ENCODE results near the gene CHPF2.

DNA sequence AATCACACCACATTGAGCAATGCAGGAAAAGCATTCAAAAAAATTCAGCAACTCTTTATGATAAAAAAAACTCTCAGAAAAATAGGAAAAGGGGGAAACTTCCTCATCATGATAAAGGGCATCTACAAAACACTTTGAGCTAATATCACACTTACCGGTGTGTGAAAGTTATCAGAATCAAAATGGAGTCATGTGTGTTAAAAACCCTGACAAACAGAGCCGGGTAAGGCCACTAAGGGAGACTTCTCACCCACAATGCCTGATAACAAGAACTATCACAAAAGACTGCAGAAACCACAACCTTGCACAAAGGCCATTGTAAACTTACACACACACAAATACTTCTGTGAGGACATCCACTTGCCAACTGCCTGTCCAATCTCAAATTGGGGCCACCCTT is 51.0 kb downstream of the CHPF2 start:
- TF ChIP-seq ZBTB8A (CRISPR knock-in tag; IDR thresholded peaks at IDR 0.05; ENCODE audit: borderline replicate concordance, low read depth) = no peak
- TF ChIP-seq SMAD3 (CRISPR knock-in tag; IDR thresholded peaks at IDR 0.05) = no peak
- TF ChIP-seq FOXA3 (CRISPR knock-in tag; IDR thresholded peaks at IDR 0.05) = no peak
- TF ChIP-seq, protein P1, sequence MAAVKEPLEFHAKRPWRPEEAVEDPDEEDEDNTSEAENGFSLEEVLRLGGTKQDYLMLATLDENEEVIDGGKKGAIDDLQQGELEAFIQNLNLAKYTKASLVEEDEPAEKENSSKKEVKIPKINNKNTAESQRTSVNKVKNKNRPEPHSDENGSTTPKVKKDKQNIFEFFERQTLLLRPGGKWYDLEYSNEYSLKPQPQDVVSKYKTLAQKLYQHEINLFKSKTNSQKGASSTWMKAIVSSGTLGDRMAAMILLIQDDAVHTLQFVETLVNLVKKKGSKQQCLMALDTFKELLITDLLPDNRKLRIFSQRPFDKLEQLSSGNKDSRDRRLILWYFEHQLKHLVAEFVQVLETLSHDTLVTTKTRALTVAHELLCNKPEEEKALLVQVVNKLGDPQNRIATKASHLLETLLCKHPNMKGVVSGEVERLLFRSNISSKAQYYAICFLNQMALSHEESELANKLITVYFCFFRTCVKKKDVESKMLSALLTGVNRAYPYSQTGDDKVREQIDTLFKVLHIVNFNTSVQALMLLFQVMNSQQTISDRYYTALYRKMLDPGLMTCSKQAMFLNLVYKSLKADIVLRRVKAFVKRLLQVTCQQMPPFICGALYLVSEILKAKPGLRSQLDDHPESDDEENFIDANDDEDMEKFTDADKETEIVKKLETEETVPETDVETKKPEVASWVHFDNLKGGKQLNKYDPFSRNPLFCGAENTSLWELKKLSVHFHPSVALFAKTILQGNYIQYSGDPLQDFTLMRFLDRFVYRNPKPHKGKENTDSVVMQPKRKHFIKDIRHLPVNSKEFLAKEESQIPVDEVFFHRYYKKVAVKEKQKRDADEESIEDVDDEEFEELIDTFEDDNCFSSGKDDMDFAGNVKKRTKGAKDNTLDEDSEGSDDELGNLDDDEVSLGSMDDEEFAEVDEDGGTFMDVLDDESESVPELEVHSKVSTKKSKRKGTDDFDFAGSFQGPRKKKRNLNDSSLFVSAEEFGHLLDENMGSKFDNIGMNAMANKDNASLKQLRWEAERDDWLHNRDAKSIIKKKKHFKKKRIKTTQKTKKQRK (IDR thresholded peaks at IDR 0.05; ENCODE audit: low read length) = no peak
- no peak for TF ChIP-seq SSRP1 (CRISPR knock-in tag; IDR thresholded peaks at IDR 0.05)
- TF ChIP-seq, protein P2, sequence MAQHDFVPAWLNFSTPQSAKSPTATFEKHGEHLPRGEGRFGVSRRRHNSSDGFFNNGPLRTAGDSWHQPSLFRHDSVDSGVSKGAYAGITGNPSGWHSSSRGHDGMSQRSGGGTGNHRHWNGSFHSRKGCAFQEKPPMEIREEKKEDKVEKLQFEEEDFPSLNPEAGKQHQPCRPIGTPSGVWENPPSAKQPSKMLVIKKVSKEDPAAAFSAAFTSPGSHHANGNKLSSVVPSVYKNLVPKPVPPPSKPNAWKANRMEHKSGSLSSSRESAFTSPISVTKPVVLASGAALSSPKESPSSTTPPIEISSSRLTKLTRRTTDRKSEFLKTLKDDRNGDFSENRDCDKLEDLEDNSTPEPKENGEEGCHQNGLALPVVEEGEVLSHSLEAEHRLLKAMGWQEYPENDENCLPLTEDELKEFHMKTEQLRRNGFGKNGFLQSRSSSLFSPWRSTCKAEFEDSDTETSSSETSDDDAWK (CRISPR knock-in tag; IDR thresholded peaks at IDR 0.05) = no peak
- TF ChIP-seq ZNF567 (CRISPR knock-in tag; IDR thresholded peaks at IDR 0.05; ENCODE audit: borderline replicate concordance) = no peak
- no peak for TF ChIP-seq MTA3 (CRISPR knock-in tag; IDR thresholded peaks at IDR 0.05)
- no peak for TF ChIP-seq RBM39 (IDR thresholded peaks at IDR 0.05; ENCODE audit: low read depth, low read length, poor library complexity, severe bottlenecking)
- no peak for TF ChIP-seq ELF1 (CRISPR knock-in tag; IDR thresholded peaks at IDR 0.05)
- no peak for TF ChIP-seq POLR2AphosphoS5 (IDR thresholded peaks at IDR 0.05; ENCODE audit: low read depth, low read length)

Measured in HepG2 (cell line).